NCI-H2107 (cell line): Measurements from ENCODE around the gene EXD2.
"Not testable (repeated sequence)": the region's sequence is repeated elsewhere in the genome, so short reads cannot be mapped to it uniquely, and the experiment has no call there.

ENCODE experiments used
- DNase-seq: peaks from one replicate; lab custom pipeline; 2025; lab: John Stamatoyannopoulos, UW

EXD2 gene

GRCh38 chr14:69193721-69194120, 2.4 kb downstream of the EXD2 start:
- no peak for DNase-seq

GRCh38 chr14:69199786-69200185, 8.5 kb downstream of the EXD2 start:
- no peak for DNase-seq

- no peak for DNase-seq
Measured at GRCh38 chr14:69204753-69205152, 13.5 kb downstream of the EXD2 start.

- no peak for DNase-seq
Measured at GRCh38 chr14:69207435-69208041, 16.2 kb downstream of the EXD2 start.

DNA sequence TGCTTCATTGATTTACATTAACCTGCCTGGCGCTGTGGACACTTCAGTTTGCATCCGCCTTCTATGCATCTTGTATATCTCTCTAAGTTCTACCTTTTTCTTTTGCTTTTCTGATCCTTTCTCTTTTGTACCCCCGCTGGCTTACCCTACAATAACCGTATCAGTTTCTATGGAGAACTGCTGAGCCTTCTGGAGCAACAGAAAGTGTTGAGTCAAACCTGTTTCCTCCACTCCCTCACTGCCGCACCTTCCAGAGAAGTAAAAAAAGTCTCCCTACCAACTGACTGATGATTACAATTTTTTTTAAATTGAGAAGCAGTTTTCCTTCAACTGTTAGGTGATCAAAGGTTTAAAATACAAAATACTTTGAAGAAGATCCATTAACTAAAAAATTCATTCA, 17.4 kb downstream of the EXD2 start:
- DNase-seq, result no peak

GRCh38 chr14:69214393-69214792, 23.1 kb downstream of the EXD2 start:
- no peak for DNase-seq

DNA sequence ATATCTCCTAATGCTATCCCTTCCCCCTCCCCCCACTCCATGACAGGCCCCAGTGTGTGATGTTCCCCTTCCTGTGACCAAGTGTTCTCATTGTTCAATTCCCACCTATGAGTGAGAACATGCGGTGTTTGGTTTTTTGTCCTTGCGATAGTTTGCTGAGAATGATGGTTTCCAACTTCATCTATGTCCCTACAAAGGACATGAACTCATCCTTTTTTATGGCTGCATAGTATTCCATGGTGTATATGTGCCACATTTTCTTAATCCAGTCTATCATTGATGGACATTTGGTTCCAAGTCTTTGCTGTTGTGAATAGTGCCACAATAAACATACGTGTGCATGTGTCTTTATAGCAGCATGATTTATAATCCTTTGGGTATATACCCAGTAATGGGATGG, 26.4 kb downstream of the EXD2 start:
- DNase-seq, result not testable (repeated sequence)

DNA sequence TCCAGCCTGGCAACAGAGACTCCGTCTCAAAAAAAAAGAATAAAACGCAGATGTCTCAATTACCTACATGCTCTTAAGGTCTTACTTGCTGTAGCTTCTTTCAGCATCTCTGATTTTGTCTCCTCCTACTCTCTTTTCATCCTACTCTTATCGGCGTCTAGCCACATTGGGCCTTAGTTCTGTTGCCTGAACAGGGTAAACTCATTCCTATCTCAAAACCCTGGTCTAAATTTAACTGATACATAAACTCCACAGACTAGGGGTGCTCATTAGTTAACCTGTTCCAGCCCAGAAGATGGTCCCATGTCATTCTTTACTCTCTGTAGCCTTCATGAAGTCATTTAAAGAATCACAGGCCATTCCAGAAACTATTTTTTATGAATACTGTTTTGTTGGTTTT, 33.6 kb downstream of the EXD2 start:
- DNase-seq, result no peak

- DNase-seq, result no peak
Measured at GRCh38 chr14:69226178-69226577, 34.9 kb downstream of the EXD2 start.

GRCh38 chr14:69226736-69227135, 35.4 kb downstream of the EXD2 start:
- DNase-seq, result no peak

GRCh38 chr14:69231486-69231885, 40.2 kb downstream of the EXD2 start:
- DNase-seq, result no peak

DNA sequence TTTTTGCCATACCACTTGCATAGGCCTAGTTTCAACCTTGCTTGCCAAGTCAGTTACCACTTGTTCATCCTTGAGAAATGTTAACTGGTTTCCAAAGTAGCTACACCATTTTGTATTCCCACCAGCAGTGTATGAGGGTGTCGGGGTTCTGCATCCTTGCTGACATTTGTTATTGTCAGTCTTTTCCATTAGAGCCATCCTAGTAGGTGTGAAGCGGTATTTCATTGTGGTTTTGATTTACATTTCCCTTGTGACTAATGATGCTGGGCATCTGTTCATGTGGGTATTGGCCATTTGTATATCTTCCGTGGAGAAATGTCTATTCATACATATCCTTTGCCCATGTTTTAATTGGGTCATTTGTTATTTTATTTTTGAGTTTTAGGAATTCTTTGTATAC, 41.1 kb downstream of the EXD2 start:
- DNase-seq, result no peak

DNA sequence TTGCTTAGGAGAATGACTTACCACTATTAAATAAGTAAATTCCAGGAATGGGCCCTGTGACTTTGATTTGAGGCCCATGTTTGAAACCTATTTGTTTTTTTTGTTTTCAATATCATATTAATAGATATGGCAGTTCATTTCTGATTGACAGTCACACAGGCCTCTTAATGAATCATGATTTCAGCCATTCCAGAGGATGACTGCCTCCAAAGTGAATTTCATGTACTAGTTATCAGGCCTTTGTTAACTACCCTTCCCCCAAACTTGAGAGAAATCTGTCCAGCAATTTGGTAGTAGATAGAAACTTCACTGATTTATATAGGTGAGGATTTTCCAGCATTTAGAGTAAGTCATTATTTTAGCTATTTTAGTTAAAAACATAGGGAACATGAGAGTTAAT, 42.8 kb downstream of the EXD2 start:
- DNase-seq, result no peak

GRCh38 chr14:69235708-69236107, 44.4 kb downstream of the EXD2 start:
- DNase-seq, result no peak

DNA sequence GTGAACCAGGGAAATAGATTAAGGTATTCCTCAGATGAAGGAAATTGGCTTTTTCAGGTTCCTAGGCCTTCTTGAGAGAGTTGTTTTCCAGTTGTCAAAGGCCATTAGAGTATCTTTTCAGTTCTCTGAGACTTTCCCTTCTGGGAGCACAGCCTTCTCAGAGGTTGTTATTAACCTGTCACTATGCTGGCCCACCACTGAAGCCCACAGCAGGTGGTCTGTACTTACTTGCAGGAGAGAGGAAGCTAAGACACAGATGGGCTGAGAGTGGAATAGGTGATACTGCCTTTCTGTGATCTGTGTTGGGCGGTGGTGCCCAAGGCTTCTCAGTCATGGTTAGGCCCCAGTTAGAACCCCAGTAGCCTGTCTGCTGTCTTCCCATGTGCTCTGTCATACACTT, 45.8 kb downstream of the EXD2 start:
- DNase-seq, result no peak

DNA sequence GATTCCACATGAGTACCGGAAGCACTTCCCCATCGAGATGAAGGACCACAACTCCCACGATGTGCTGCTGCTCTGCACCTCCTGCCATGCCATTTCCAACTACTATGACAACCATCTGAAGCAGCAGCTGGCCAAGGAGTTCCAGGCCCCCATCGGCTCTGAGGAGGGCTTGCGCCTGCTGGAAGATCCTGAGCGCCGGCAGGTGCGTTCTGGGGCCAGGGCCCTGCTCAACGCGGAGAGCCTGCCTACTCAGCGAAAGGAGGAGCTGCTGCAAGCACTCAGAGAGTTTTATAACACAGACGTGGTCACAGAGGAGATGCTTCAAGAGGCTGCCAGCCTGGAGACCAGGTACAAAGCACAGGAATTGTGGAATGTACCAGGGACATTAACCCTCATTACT, 46.3 kb downstream of the EXD2 start:
- no peak for DNase-seq

GRCh38 chr14:69238883-69239282, 47.6 kb downstream of the EXD2 start:
- DNase-seq, result no peak

- DNase-seq, result no peak
Measured at GRCh38 chr14:69240527-69241173, 49.4 kb downstream of the EXD2 start.

GRCh38 chr14:69241577-69241976, 50.3 kb downstream of the EXD2 start:
- no peak for DNase-seq

DNA sequence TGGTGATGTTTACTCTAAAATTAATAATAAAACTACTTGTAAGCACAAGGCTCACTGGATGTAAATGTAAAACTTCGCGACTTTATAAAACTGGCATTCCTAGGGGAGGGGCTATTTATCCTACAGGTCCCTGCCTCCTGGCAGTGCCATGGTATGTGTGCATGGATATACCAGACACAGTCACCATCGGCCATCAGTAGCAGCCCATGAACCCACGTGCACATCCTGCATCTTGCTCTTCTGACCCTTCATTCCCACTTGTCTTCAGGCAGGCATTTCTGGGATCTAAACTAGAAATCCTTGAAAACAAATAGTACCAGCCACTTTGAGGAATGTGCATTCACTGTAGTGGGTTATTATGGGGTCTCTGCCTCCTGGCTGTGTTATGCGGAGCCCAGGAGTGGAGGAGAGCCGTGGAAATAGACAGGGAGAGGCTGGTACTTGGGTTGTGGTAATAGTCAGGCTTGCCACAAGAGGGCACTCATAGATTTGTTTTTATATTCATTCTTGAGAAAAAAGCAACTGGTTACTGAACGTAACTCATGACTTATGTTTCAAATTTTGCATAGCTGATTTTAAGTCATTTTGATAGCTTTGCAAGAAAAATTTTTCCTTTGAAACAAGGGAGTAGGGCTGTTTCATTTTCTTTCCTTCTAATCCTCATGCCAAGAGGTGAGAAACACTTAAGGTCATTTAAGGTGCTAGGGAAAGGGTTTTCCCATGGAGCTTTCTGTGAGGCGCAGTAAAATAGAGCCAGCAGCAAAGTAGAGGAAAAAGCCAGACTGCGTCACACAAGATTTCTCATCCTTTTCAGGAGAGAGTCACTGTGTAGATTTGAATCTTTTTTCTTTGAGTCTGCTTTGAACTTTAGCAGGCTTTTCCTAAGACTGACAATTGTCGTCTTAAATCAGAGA, 51.3 kb downstream of the EXD2 start:
- peak; percentile 52 for DNase-seq

DNA sequence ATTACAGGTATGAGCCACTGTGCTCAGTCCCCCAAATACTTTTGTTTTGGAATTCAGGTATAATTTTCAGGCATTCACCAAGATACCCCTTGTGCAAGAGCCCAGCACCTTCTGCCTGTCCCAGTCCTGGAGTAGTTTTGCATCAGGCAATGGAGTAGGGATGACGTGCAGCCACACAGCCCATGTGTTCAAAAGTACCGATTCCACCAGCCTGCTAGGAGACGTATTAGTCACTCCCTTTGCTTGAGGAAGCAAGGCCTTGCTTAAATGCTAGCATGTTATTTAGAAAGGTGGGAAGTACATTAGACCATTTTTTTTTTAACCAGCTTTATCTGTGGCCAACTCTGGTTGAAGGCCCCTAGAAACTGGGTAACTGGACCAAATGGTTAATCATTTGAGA, 53.6 kb downstream of the EXD2 start:
- no peak for DNase-seq

DNA sequence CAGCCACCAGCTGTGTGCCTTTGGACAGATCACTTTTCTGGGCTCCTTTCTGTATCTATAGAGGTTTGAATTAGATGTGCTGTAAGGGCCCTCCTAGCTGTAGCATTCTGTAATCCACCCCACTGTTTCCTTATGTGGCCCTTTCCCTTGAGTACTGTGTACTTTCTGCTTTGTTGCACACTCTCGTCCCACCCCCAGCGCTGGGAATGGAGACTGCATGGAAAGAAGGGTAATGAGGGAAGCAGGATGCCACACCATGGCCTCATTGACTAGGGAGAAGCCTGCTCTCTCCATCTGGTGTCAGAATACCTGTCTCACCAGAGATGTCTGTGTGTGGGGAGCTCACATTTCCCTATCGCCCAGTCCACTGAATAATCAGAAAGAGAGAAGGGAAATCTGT, 55.0 kb downstream of the EXD2 start:
- DNase-seq, result peak; percentile 90
